Embryonic facial prominence (tissue), 1 donor: ENCODE data around the gene FER1L5.

Experiments
- DNase-seq: peaks from one replicate; pipeline ENCODE4 v3.0.0-alpha.2; 2016; ENCODE audit errors: extremely low spot score

Gene FER1L5

DNA sequence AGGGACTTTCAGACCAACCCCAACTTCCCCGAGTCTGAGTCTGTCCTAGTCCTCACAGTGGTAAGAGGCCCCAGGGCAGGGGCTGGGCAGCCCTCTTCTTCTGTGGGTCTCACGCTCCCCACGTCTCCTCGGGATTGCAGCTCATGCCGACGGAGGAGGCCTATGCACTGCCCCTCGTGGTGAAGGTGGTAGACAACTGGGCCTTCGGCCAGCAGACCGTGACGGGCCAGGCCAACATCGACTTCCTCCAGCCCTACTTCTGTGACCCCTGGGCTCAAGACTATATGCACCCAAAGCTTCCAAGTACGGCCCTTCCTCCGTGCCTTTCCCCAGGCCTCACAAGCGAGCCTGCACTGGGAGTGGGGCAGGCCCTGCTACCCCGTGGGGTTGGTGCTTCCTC lies 53.0 kb downstream of the FER1L5 start:
- DNase-seq: no peak

GRCh38 chr2:96697476-96697875 lies 54.9 kb downstream of the FER1L5 start:
- no peak for DNase-seq

GRCh38 chr2:96698221-96698861 lies 55.8 kb downstream of the FER1L5 start:
- DNase-seq: no peak

DNA sequence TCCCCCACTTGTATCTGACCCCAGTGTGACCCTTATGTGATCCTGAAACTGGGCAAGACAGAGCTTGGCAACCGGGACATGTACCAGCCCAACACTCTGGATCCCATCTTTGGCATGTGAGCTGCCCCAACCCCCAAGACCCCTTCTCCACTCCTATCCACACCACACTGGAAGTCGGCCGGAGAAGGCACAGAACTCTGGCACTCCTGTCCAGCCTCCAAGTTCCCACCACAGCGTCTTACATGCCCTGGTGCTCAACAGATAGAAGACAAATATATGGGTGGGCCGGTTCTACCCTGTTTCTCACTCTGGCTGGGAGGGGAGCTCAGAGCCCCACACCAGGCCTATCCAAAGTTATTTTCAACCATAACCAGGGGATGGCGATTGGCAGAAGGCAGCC lies 56.5 kb downstream of the FER1L5 start:
- no peak for DNase-seq

- DNase-seq: no peak
Measured at GRCh38 chr2:96699621-96700020, 57.1 kb downstream of the FER1L5 start.

DNA sequence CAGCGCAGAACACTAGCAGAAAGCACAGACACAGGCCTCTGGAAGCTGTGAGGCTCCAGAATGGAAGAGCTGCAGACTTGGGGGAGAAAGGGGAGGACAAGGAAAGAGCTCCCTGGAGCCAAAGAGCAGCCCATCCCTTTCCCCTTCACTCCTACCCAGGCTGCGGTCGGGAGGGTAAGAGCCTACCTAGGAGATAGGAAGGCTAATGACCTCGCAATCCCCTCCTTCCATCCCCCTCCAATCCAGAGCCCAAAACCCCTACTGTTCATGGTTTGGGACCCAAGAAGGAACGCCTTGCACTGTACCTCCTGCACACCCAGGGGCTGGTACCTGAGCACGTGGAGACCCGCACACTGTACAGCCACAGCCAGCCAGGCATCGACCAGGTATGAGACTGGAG lies 57.5 kb downstream of the FER1L5 start:
- no peak for DNase-seq

DNA sequence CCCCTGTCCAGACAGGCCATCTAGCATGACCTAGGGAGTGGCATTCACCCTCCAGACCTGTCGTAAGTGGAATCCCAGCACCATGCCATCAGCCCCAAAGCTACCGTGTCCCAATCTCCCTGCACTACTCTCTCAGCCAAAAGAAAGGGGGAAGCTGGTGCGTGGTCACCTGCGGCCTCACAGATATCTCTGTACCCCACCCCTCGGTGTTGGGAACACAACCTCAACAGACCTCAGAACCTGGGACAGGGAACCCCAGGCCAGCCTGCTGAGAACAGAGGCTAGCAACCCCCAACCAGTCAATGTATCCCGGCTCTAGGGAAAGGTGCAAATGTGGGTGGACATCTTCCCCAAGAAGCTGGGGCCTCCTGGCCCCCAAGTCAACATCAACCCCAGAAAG lies 59.1 kb downstream of the FER1L5 start:
- DNase-seq: no peak

DNA sequence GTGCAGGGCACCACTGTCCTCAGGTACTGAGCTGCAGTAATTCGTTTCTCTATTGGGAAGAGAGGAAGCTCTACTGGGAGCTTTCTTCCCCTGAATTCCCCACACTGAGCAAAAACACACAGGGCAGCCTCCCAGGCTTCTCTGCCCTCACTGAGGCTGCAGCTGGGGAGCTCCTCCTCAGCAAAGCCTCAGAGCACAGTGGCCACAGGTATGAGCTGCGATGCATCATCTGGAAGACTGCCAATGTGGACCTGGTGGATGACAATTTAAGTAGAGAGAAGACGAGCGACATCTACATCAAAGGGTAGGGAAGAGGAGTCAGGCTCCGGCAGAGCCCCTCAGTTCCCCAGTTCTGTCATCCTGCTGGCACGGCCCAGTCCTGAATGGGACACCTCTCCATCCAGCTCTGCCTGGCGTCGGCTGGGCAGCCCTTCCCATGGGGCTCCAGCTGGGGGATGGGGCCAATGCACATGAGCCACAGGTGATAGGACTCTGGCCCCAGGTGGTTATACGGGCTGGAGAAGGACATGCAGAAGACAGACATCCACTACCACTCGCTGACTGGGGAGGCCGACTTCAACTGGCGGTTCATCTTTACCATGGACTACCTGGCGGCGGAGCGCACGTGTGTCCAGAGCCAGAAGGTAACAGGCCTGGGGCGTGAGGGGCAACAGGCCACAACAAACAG lies 59.7 kb downstream of the FER1L5 start:
- no peak for DNase-seq

- DNase-seq: no peak
Measured at GRCh38 chr2:96703021-96703751, 60.6 kb downstream of the FER1L5 start.

DNA sequence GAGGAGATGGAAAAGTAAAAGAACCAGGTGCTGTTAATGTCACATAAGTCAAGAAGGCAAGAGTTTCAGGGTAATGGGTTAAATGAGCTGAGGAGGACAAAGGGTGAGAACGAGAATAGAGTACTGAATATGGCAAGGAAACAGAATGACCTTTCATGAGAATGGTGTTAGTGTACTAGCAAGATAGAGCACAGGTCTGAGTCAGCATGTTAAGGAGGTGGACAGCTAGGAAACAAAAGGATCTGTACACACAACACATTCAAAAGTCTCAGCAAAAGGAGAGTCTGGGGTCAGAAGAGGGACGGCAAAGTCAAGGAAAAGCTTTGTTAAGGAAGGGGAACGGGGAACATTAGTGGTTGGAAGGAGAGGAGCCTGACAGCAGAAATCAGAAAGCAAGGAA lies 68.4 kb downstream of the FER1L5 start:
- no peak for DNase-seq

- no peak for DNase-seq
Measured at GRCh38 chr2:96715658-96716057, 73.1 kb downstream of the FER1L5 start.

- DNase-seq: no peak
Measured at GRCh38 chr2:96716388-96716787, 73.8 kb downstream of the FER1L5 start.

DNA sequence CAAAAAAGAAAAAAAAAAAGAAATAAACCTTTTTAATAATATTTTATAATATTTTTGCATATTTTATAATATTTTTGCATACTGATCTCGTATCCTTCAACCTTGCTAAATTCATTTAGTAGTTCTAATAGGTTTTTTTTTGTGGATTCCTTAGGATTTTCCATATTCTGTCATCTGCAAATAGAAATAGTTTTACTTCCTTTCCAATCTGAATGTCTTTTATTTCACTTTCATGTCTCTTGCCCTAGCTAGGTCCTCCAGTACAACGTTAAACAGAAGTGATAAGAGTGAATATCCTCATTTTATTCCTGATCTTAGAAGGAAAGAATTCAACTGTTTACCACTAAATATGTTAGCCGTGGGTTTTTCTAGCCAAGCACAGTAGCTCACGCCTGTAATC lies 83.6 kb downstream of the FER1L5 start:
- DNase-seq: no peak

DNA sequence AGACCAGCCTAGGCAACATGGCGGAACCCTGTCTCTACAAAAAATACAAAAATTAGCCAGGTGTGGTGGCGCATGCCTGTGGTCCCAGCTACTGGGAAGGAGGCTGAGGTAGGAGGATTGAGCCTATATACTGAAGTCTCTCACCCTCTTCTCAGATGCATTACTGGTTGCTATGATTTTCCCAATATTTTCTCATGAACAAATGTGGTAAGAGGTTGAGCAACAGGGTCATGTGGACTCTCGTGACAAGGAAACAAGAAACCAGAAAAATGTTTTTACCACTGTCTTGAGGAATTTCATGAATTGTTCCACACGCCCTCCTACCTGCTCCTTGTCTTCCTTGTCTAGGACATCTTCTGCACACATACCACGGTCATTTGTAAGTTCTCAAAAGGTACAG lies 84.9 kb downstream of the FER1L5 start:
- DNase-seq: no peak

DNA sequence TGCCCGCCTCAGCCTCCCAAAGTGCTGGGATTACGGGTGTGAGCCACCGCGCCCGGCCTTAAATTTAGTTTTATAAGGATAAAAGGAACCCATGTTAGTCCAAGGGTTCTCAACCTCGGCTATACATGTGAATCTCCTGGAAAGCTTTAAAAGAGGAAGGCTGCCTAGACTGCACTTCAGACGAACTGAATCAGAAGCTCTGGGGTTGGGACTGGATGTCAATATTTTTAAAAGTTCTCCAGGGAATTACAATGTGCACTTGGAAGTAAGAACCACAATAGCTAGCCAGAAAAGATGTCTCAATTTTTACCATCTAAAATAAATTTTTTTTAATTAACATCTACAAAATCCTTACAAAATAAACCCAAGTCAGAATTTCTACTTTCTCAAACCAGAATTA lies 87.2 kb downstream of the FER1L5 start:
- DNase-seq: no peak

GRCh38 chr2:96730212-96730611 lies 87.6 kb downstream of the FER1L5 start:
- DNase-seq: no peak

GRCh38 chr2:96733931-96734330 lies 91.4 kb downstream of the FER1L5 start:
- DNase-seq: no peak

DNA sequence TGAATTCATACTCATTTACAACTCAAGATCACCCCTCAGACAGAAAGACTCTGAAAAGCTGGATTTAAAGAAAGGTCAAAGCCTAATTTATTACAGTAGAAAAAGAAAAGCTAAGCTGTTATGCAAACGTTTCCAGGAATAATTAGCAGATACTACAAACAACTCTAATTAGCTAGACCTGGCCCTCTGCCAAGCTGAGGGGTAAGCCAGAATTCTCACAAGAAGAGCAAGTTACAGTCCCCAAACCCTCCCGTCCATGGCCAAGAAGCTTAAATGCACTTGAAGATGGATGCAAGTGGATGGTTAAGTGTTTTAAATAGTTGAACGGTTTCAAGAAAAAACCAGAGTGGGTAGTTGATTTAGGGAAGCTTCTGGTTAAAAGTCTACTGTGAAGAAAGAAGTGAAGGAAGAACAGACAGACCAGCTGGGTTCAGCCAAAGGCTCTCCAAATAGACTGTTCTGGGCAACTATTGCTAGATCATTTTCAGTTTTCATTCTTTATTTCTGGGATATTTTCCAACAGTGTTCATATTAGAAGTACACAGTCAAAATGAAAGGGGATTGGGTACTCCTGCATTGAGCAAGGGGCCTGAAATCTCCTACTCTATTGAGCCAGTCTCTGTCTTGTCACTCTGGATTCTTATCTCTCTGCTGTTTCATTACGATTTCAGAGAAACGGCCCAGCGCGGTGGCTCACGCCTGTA lies 92.5 kb downstream of the FER1L5 start:
- no peak for DNase-seq

GRCh38 chr2:96737251-96737650 lies 94.7 kb downstream of the FER1L5 start:
- DNase-seq: no peak

DNA sequence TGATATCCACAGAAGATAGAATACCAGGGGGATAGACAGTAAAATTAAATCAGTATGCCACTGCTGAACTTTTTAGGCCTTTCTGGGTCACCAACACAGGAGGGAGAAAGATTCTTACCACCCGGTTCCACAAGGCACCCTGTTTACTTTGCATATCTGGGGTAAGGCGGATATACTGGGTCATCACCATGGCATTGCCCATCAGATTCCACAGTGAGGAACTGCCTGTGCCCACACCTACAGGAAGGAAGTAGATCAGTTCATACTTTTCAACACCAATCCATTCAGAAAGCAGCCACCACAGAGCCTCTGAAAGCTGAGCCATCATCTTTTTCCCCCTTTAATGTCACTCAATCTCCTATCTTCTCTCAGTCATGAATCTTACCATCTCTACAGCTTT lies 95.3 kb downstream of the FER1L5 start:
- no peak for DNase-seq

GRCh38 chr2:96739076-96739632 lies 96.6 kb downstream of the FER1L5 start:
- no peak for DNase-seq
